Brain pericyte (primary cell): ENCODE data around the gene COQ8B.

Source experiments
- DNase-seq: peaks from one replicate; pipeline ENCODE4 v3.0.0-alpha.2; 2012; ENCODE audit warnings: low read depth, low spot score

The COQ8B gene

DNA sequence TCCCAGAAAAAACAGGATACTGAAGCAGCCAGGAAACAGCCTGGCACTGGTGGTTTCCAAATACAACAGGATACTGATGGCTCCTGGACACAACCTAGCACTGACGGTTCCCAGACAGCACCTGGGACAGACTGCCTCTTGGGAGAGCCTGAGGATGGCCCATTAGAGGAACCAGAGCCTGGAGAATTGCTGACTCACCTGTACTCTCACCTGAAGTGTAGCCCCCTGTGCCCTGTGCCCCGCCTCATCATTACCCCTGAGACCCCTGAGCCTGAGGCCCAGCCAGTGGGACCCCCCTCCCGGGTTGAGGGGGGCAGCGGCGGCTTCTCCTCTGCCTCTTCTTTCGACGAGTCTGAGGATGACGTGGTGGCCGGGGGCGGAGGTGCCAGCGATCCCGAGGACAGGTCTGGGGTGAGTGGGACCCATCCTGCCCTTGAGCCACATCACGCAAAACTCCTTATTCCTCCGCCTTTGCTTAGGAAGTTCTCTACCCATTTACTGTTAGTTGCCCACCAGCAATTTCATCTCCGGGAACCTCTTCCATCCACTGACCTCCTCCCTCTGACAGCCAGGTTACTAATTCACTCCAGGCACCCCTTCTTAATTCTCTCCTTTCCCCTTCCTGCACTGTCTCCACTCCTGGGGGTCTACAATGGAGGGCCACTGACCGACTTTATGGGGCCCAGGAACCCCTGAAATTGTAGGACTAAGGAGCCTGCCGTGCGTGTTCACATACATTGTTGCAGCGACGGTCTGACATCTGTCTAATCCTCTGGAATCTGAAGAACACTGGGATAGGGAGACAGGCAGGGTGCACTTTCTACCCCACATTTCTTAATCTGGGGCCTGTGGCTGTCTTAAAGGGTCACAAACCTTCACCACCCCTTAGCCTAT is 1.4 kb upstream of the COQ8B start:
- DNase-seq, result no peak

DNA sequence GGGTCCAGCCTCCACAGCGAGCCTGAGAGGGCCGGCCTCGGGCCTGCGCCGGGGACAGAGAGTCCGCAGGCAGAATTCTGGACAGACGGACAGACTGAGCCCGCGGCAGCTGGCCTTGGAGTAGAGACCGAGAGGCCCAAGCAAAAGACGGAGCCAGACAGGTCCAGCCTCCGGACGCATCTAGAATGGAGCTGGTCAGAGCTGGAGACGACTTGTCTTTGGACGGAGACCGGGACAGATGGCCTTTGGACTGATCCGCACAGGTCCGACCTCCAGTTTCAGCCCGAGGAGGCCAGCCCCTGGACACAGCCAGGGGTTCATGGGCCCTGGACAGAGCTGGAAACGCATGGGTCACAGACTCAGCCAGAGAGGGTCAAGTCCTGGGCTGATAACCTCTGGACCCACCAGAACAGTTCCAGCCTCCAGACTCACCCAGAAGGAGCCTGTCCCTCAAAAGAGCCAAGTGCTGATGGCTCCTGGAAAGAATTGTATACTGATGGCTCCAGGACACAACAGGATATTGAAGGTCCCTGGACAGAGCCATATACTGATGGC is 716 bp upstream of the COQ8B start:
- no peak for DNase-seq

DNA sequence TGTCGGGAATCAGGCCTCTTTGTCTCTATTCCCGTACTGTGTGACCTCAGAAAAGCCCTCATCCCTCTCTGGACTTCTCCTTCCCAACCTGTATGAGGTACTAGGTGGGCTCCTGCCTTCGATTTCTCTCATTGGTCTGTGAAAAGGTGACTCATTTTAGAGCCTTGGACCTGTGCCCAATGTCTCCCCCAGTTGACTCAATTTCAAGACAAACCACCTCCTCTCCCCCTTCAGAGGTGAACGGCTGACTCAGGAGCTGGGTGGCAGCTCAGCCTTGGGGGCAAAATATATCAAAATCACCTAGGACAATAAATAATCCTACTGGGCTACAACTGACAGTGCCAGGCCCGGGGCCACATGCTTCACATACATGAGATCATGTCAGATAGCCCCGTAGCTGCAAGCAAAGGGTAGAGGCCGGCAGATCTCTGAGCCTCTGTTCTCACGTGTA is 630 bp downstream of the COQ8B start:
- no peak for DNase-seq

GRCh38 chr19:40714441-40715299 is 2.0 kb downstream of the COQ8B start:
- DNase-seq, result peak; percentile 57

DNA sequence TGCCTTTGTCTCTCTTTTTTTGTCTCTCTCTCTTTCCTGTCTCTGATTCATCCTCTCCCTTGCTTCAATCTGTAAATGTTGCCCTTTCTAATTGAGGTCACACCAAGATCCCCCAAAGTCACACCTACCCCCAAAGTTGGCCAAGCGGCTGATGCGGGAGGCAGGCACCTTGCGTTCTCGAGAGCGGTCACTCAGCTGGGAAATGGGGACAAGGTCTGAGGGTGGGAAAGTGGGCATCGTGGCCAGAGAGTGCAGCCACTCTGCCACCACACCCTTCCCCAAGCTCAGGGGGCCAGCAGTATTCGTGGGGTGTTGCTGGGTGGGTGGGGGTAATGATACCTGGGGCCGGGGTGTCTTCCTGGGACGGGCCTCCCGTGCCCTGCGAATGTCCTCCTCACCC is 2.7 kb downstream of the COQ8B start:
- DNase-seq, result no peak

DNA sequence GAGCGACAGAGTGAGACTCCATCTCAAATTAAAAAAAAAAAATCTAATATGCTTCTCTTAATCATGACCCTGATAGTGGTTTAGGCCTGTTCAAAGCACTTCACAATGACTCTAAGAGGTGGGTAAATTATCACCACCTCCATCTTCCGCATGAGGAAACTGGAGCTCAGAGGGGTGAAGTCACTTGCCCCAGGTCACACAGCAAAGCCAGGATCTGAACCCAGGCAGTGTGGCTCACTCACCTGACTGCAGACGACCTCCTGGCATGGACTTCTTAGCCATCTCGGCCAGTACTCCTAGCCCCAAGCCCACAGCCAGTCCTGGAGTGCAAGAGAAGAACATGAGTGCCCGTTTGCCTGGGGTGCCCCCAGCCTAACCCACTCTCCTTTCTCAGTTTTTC is 6.9 kb downstream of the COQ8B start:
- no peak for DNase-seq

DNA sequence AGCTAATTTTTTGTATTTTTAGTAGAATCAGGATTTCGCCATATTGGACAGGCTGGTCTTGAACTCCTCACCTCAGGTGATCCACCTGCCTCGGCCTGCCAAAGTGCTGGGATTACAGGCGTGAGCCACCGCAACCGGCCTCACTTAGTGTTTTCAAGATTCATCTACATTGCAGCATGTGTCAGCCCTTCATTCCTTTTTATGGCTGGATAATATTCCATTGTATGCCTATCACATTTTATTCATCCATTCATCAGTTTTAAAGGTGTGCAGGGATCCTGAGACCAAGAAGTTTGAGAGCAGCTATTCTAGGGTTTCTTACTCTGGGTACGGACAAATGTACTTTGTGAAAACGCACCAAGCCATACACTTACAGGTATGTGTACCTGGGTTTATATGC is 9.1 kb downstream of the COQ8B start:
- DNase-seq, result no peak

DNA sequence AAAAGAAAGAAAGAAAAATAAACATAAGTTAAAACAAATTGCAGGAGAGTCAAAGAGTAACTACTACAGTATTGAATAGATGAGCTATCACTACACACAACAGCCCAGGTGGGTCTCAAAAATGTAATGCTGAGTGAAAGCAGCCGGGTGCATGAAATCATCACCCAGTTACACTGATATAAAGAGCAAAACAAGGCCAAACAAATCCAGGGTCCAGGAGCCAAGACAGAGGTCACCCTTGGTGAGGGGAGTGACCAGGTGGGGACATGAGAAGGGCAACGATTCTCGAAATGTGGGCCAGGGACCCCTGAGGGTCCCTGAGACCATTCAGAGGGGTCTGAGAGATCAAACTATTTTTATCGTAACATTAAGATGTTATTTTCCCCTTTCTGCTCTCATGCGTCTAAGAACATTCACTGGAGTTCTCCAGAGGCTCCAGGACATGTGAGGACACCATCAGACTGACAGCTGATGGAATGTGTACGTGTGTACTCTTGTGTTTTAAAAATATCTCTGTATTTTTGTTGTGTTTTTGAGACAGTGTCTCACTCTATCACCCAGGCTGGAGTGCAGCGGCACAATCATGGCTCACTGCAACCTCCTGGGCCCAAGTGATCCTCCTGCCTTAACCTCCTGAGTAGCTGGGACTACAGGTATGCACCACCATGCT is 10.6 kb downstream of the COQ8B start:
- DNase-seq, result no peak

GRCh38 chr19:40705362-40705651 is 11.4 kb downstream of the COQ8B start:
- DNase-seq, result no peak

- DNase-seq, result no peak
Measured at GRCh38 chr19:40704491-40705361, 12.0 kb downstream of the COQ8B start.

DNA sequence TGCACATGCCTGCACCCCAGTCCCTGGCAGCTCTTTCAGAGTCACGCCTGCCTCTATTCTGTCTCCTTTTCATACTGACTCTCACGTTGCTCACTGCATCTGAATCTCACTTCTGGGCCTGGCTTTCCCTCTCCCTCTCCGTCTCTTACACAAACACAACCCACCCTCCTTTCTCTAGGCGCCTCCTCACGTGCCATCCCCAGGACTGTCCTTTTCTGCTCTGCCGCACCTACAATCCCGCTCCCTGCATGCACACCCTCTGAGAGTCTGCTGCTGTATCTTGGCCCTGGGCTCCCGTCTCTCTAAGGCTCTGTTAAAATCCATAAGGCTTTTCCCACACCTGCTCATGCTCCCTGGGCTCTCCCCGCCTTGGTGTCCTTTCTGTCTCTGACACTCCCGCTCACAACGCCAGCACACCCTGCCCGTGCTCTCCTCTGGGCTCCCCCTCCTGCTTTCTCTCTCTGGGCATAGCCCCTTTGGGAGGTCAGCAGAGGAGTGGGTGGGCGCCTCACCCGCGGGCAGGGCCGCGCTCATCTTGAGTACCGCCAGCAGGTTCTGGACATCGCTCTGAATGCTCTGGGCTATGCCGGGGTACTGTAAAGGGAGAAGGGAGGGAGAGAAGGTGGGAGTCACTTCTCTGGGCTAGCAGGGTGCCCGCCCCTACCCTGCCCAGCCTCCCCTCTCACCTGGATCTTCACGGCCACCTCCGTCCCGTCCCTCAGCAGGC is 13.5 kb downstream of the COQ8B start:
- no peak for DNase-seq

GRCh38 chr19:40702337-40703012 is 14.2 kb downstream of the COQ8B start:
- DNase-seq, result no peak

DNA sequence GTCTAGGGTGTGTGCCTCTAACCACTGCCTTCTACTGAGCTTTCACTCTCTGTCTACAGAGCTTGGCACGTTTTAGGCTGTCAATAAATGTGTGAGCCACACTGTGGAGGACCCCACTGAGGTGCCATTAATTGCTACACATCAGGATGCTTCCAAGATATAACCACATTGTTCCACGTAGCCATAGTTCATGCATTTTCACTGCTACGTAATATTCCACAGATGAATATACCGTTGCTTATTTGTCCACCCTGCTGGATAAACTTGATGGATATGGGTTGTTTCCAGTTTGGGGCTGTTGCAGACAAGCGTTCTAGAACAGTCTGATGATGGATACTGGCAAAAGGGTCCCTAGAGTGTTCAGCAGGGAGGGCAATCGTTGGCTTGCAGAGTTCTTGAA is 14.9 kb downstream of the COQ8B start:
- no peak for DNase-seq

DNA sequence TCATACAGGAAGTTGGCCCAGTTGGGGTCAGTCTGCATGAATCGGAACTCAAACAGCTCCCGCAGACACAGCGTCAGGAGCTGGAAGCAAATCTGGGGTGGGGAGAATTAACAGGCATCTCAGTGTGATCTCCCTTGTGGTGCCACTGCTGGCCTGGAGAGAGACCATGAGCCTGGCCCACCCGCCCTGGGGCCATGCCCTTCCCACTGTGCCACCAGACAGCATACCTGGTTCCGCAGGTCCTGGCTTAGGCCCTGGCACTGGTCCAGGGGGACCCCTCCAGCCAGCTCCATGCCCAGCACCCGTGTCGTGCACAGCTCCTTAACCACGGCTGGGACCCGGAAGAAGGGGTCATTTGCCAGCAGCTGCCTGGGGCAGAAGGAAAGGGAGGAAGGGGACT is 16.6 kb downstream of the COQ8B start:
- DNase-seq, result no peak

GRCh38 chr19:40697007-40697406 is 19.7 kb downstream of the COQ8B start:
- no peak for DNase-seq

- no peak for DNase-seq
Measured at GRCh38 chr19:40695881-40696280, 20.8 kb downstream of the COQ8B start.

DNA sequence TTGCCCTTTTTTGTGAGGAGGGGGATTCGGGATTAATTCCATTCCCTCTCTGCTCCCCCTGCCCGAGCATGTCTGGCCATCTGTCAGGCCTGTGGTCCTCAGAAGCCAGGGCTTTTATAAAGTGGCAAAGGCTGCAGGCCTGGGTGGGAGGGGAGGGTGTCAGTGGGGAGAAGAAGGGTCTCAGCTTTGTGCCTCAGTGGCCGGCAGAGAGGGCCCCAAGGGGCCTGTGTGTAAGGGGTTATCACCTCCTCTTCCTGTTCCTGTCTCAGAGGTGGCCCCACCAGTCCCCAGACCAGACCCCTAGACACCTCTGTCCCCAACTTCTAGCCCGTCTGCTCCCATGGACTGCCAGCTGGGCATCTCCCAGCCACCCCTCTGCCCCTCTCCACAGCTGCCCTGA is 22.8 kb downstream of the COQ8B start:
- no peak for DNase-seq

DNA sequence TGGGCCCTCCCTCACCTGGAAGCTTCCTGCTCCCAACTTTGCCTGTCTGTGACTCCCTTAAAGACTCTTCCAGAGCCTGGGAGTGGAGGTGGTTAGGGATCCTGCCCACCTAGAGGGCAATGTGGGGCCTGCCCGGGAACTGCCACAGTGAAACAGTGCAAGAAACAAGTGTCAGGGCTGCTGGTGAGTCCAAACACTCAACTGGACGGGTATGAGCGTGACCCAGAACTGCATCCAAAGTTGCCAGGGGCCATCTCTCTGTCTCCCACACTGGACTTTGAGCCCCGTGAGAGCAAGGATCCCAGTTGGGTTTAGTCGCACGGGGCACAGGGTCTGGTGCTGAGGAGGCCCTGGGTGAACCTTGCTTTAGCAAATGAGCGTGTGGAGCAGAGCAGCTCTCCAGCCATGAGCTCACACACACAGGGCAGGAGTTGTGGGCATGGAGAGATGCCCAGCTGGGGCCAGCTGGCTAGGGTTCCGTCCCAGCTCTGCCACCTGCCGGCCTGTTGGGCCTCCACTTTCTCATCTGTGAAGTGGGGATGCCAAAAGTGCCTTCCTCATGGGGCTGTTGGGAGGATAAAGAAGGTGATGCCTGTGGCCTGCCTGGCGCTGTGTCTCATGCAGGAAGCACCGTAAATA is 23.4 kb downstream of the COQ8B start:
- no peak for DNase-seq

DNA sequence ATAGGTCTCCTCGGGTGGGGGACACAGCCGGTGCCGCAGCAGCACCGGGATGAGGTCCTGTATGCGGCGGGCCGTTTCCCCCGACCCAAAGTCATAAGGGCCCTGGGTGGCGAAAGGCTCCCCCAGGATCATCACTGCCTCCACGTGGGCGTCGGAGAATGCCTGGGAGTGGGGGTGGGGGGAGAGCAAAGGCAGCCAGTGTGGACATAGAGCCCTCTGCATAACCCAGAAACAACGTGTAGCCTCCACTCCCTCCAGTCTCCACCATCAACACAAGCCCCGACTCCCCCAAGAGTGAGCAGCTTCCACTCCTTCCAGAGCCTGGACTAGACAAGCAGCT is 24.5 kb downstream of the COQ8B start:
- DNase-seq, result no peak
